HG03457 (cell line): ENCODE data around the gene OAS1.

Experiments
- ATAC-seq: cut with Tn5 transposase; IDR thresholded peaks from one replicate; pipeline ENCODE4 v1.9.1; 2021; ENCODE audit warnings: moderate number of reproducible peaks; ENCODE audit not compliant: unreplicated experiment

OAS1 gene

DNA sequence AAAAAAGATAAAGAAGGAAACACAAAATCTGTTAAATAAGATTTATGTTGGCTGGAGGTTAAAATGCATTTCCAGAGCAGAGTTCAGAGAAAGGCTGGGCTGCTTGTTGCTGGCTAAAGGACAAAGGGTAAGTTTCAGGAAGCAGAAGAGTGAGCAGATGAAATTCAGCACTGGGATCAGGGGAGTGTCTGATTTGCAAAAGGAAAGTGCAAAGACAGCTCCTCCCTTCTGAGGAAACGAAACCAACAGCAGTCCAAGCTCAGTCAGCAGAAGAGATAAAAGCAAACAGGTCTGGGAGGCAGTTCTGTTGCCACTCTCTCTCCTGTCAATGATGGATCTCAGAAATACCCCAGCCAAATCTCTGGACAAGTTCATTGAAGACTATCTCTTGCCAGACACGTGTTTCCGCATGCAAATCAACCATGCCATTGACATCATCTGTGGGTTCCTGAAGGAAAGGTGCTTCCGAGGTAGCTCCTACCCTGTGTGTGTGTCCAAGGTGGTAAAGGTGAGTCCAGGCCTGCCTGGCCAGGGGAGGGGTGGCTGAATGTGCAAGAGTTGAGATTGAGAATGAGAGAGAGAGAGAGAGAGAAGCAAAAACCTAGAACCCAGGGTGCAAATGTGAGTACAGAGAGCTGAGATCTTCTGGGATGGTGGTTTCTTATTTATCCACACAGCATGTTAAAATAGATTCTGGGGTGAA lies at the start of gene OAS1:
TSS of gene OAS1 (plus strand) at position 251 of the 703 bp plus-strand sequence. CDS start at position 329, 78 bp downstream.
- ATAC-seq, result peak; percentile 63

DNA sequence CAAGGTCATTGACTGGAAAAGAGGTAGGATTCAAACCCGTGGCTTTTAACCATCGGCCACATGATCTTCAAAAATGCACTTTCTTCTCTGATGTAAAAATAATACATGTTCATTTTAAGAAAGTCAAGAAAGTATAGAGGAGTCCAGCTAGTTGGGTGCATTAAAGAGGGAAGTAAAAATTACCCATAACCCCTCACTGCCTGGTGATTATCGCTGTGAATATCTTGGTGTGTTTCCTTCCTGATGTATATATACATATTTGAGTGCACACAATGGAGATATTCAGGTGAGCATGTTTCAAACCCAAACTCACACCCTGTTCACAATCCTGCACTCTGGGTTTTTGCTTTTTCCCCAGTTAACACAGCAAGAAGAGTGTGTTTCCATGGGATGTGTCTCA lies 47.5 kb upstream of the OAS1 start:
- ATAC-seq, result no peak

DNA sequence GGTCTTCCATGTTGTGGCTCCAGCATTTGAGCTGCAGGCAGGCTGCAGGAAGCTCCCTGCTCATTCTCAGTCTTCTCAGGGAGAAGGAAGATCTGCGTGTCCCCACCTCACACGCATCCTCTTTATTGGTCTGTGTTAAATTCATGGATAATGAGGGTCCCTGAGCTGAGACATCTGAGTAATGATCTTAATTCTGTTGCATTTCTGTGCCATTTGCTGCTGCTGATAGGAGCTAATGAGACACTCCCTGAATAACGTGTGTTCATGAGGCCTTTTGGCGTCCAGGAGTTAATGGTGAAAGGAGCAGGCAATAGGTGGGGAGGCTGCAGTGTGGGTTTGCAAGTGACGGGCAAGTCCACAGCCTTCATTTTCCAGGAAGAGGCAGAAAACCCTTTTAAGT lies 46.6 kb upstream of the OAS1 start:
- no peak for ATAC-seq

DNA sequence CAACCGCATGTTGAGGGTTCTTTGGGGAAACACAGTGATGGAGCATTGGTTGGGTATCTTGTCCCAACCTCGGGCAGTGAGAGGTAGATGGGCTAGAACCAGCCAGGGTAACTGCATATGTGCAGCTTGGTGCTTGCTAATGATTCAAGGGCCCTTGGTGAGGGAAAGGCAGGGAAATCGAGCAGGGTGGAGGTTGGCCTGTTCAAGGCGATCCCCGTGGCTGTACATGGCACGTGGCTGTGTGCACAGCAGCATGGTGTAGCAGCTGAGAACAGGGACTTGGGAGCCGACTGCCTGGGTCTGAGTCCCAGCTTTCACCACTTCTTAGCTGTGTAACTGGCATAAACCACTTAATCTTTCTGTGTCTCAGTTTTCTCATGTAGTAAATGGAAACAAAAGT lies 45.5 kb upstream of the OAS1 start:
- no peak for ATAC-seq

DNA sequence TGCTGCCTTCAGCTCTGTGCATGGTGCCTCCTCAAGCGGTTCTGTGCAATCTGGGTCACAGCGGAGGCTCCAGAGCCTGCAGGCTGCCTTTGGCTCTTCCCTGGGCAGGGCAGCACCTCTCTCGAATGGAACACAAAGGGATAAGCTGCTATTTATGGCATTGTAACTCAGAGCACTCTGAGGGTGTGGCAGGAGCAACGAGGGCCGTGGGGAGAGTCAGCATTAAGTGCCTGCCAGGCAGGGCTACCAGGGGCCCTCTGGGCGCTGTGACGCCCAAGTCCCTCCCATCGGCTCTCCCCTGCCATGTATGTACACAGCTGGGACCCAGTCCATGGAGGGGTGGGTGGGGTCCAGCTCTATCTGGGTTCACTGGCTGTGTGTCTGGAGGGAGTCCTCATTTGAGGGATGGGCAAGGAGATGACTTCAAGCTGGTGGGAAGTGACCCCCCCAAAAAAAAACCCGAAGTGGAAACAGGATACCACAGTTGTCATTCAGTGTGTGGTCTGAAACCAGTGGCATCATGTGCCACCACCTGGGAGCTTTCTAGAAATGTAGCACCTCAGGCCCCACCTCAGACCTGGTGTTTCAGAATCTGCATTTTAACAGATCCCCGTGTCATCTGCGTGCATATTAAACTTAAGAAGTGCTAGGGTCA lies 44.0 kb upstream of the OAS1 start:
- no peak for ATAC-seq

DNA sequence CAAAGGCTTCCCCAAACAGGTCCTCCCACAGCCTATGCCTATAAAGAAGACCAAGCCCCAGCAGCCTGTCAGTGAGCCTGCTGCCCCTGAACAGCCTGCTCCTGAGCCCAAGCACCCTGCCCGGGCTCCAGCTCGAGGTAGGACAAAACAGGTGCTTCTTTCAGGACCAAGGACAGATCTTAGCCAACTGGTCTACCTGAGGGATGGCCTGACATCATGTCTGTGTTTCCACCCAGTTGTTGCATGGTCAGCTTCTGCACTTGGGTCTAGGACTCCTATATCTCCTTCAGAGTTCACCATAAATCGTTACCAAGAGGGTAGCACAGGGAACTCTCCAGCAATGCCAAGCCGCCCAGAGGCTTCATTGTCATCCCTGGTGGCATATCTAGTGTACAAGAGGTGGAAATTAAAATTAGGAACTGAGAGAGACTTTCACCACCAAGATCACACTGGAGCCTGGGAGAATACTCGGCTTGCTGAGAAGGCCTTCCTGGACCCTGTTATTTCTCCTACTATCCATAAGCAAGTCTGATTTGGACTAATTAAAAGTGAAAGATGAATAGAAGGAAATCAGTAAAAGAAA lies 38.2 kb upstream of the OAS1 start:
- ATAC-seq, result no peak

DNA sequence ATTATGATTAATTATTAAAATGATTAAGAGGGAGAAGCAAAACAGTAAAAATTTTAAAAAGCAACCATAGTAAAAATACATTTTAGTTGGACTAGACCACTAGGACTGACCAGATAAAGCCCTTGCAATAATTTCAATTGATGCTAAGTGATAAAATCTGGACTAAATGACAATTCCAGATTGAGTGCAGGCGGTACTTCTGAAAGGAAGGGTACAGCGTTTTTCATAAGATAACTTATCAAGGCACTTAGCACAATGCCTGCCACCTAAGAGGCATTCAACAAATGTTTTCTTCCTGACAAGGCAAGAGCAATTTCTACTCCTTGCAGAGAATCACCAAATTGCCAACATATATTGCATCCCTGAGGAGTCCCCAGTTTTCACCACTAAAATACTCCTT lies 37.7 kb upstream of the OAS1 start:
- ATAC-seq, result no peak

DNA sequence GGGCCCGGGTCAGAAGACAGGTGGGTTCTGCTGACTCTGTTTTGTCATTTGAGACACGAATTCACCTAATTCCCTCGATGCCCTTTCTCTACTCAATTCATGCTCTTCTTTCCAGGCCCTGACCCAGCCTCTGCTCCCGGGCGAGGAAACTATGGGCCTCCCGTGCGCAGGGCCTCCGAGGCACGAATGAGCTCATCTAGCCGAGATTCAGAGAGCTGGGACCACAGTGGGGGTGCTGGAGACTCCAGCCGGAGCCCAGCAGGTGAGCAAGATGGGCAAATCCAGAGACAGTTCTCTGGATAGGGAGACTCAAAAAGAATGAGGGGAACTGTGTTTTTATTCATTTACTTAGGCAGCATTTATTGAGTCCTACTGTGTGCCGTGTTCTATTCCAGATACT lies 37.0 kb upstream of the OAS1 start:
- ATAC-seq, result no peak

DNA sequence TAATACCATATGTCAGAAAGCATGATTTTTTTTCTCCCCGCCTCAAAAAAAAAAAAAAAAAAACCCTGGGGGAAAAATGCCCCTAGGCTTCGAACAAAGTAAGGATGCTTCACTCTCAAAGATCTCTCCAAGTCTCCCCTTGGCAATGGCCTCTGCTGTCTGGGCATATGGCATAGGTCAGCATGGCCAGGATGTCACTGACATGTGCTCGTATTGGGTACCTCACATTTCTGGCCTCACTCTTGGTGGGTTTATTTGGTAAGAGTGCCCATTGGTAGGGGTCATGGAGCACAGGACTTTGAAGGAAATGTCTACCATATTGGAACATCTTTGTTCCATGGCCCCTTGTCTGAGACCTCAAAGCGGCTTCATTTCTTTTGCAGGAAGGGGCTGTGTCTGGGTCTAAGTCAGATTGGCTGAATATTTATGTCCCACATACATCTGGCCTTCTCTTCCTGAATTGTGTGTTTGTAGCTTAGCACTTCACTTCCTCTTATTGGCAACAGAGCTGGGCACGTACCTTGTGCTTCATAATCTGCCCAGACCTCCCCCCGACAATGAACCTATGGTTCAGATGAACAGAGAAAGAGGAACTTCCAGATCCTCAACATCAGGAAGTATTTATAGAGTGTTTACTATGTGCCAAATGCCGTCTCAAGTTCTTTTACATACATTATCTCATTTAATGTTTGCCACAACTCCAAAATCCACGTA lies 36.3 kb upstream of the OAS1 start:
- ATAC-seq, result no peak

DNA sequence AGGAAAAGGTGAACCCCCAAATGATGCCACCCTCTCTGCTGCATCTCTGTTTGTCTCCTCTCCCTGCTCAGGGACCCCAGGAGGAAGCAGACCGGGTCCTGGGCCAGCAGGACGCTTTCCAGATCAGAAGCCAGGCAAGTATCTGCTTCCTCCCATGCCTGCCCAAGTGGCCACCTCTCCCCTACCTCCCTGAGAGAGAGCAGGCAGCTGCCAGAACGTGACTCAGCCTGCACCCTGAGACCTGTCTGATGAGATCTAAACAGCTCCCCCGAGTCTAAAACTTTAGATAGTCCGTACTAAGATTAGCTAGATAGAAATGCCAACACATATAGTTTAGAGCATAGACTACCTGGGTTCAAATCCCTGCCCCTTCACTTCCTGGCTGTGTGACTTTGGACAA lies 31.2 kb upstream of the OAS1 start:
- no peak for ATAC-seq

DNA sequence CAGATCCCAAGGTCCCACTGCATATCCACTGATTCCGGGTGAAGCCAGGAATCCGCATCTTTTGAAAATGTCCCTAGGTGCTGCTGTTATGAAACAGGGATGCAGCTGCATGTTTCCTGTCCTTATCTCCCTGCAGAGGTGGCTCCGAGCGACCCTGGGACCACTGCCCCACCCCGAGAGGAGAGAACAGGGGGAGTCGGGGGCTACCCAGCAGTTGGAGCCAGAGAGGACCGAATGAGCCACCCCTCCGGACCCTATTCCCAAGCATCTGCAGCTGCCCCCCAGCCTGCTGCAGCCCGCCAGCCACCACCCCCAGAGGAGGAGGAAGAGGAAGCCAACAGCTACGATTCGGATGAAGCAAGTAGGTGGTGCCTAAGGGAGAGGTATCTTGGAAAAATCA lies 30.3 kb upstream of the OAS1 start:
- ATAC-seq, result no peak

DNA sequence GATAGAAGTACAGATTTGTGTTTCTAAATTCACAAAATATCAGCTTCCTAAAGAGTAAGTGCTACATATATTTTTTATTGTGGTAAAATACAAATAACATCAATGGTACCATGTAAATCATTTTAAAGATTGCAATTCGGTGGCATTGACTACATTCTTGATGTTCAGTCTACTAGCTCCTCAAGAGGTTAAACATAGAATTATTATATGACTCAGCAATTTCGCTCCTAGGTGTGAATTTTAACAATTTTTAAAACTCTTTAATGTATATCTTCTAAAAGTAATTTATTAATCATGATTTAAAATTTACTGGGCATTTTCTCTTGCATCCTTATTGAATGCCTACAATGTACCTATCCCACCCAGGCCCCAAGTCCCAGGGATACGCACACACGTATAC lies 29.8 kb upstream of the OAS1 start:
- ATAC-seq, result no peak

DNA sequence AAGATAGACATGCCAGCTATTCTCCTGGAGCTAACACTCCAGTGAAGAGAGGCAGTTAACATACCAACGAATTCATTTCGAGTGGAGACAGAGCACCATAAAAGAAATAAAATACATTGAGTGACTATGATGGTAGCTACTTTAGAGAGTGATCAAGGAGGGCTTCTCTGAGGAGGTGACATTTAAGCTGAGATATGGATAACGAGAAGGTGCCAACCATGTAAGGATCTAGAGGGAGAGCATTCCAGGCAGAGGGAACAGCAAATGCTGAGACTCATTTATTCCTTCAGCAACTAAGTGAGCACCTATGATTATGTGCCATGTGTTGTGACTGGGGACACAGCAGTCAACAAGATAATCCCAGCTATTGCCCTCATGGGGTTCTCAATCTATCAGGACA lies 28.3 kb upstream of the OAS1 start:
- ATAC-seq, result no peak

DNA sequence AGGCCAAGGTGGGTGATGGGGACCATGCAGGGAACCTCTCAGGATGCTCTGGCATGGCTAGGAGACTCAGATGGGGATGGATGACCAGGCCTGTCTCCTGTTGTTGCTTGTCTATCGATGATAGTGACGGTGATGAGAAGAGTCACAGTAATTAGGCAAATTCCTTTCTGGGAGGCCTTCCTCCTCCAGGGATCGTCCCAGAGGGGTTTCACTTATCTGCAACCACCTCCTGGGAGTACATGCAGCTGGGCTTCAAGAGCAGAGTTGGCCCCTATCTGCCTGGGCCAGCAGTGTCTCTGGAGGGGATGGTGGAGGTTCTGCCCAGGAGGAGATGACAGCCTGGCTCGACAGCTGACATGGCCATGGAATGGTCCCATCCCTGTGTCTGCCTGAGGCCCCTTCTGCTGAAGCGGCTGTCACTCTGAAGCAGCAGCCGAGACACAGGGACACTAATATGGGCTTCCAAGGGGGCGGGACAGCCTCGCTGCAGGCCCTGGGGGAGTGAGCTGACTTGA lies 27.5 kb upstream of the OAS1 start:
- ATAC-seq, result no peak

DNA sequence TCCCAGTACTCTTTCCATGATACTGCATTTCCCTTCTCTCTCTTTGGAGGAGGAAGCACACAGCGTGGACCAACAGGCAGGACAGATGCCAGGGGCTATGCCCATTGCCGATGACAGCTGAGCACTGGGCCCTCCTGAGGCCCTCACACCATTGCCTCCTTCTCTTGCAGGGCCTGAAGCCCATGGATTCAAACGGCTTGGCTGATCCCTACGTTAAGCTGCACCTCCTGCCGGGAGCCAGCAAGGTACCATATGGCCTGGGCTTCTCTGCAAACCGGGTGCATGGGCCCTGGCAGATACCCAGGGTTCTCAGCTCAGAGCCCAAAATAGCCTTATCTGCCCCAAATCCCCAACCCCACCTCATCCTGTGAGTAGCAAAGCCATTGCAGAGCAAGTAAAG lies 25.2 kb upstream of the OAS1 start:
- no peak for ATAC-seq

DNA sequence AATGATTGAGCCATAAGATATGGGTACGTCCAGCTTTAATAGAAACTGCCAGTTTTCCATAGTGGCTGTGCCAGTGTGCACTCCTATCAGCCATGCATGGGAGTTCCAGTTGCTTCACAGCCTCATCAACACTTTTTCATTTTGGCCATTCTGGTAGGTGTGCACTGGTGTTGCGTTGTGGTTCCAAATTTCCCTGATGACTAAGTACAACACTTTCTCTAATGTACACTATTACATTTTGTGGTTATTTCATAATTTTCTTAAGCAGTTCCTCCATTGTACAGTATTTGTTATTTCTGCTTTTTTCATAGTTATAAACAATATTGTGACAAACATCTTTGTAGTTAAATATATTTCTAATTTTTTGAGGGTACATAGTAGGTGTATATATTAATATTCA lies 21.5 kb upstream of the OAS1 start:
- no peak for ATAC-seq

DNA sequence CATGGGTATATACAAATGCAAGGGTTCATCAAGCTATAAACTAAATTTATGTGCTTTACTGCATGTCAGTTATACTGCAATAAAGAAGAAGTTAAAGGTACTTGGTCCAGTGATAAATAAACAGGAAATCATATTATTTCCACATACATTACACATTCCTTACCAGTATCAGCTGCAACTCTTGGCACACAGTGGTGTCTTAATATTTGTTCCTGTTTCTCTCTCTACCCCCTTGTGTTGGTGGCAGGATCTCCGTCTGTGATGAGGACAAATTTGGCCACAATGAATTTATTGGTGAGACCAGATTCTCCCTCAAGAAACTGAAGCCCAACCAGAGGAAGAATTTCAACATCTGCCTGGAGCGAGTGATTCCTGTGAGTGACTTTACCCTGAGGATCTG lies 19.2 kb upstream of the OAS1 start:
- ATAC-seq, result no peak

DNA sequence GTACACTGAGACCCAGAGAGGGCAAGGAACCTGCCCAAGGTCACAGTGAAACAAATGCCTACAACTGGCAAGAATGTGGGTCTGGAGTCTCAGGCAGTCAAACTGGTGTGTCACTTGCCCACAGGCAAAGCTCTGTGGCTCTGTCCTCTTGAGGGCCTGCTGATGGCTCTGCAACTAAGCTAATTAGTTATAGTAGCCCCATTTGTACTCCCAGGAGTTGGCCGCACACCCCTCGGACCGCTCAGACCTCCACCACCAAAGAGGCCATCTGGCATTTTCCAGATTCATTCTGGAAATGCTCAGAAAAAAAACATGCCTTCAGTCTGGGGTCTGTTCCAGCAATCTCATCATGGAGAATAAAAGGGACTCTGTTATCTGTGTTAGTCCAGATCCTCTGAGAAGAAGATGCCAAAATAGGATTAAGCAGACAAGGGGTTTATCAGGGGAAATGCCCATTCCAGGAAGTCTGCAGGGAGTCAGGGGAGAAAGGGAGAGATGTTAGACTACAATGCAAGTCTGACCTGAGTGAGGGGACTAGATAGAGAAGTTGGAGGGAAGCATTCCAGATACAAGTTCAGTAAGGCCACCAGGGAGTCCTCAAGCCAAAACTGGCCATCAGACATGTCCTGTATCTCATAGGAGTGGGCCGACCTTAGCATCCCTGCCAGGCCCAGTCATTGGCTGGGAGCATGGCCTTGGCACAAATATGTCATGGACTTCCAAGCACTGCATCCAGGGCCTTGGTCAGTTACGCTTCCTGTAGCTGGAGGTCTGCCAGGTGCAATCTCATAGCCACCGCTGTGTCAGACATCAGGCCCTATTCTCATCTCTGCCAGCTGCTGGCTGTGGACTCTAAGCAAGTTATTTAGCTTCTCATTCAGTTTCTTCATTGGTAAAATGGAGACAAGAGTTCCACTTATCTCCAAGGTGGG lies 15.4 kb upstream of the OAS1 start:
- ATAC-seq, result no peak

DNA sequence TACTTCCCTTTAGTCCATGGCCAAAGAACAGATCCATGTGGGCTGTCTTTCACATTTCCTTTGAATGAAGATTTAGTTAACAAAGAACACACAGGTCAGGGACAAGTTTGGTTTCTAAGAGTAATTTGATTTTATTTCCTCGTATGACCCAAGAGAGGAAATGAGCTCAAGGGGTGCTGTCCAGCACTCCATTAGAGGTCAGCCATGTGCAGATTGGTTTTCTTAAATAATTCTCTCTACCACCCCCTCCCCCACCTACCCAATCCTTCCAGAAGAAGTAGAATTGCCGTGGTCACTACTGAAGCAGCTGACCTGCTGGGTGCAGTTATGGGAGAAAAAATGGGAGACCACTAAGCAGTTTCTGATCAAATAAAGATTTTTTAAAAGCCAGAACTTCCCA lies 13.9 kb upstream of the OAS1 start:
- no peak for ATAC-seq

DNA sequence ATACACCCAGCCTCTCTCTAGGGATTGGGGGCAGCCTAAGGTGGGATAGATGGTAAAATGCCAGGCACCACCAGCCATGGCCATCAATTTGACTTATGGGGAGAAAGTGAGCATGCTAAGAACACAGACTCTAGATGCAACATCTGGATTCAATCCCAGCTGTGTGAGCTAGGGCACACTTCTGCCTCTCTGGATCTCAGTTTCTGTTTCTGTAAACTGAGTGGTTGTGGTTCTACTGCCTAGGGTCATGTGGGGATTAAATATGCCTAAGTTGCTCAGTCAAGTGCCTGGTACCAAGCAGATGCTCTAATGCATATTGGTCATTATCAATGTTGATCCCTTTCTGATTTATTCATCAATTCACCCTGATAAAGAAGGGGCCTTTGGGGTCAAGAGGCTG lies 12.6 kb upstream of the OAS1 start:
- ATAC-seq, result no peak

DNA sequence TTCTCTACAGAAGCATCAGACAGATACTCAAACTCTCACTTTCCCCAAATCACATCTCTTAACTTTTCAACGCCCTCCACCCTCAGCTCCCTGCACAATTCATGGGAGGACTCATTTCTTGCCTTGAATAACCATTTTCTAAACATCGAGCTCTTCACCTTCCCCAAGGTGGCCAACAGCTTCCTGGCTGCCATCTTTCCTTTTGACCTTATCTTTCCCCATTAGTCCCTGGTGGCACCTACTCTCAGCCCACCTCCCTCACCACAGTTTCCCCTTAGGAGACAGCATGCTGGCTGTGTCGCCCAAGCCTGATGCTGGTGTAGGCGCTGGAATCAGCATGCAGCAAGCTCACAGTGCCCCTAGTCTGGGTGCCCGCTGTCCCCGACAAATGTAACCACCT lies 8.4 kb upstream of the OAS1 start:
- no peak for ATAC-seq
